SK-N-SH treated with all-trans-retinoic acid at 6 μM for 48 hours (cell line): Measurements from ENCODE around the gene NECAB3.

ENCODE experiments used
- ARNTL ChIP-seq: fragments of 450-650 bp; formaldehyde crosslinking; IDR thresholded peaks from 2 replicates; pipeline ENCODE4 v1.5.0; 2020; ENCODE audit warnings: low read depth, mild to moderate bottlenecking, moderate library complexity, borderline replicate concordance
- CSDC2 ChIP-seq: fragments of 250-450 bp; sonication (Bioruptor Pico); IDR thresholded peaks from 2 replicates; pipeline ENCODE4 v1.5.0; 2020; ENCODE audit warnings: mild to moderate bottlenecking, moderate library complexity
- GLIS3 ChIP-seq: fragments of 250-450 bp; sonication (Bioruptor Pico); IDR thresholded peaks from 2 replicates; pipeline ENCODE4 v1.5.0; 2020; ENCODE audit warnings: mild to moderate bottlenecking, moderate library complexity
- OSR1 ChIP-seq: fragments of 250-450 bp; sonication (Bioruptor Pico); IDR thresholded peaks from 2 replicates; pipeline ENCODE4 v1.8.0; 2022; ENCODE audit warnings: moderate library complexity, mild to moderate bottlenecking, inconsistent platforms
- RARB ChIP-seq: fragments of 250-450 bp; sonication (Bioruptor Pico); IDR thresholded peaks from 2 replicates; pipeline ENCODE4 v1.8.0; 2021; ENCODE audit warnings: mild to moderate bottlenecking, moderate library complexity
- ZFP30 ChIP-seq: fragments of 450-650 bp; formaldehyde crosslinking; IDR thresholded peaks from 2 replicates; pipeline ENCODE4 v1.5.0; 2022; ENCODE audit warnings: mild to moderate bottlenecking, moderate library complexity
- ZNF565 ChIP-seq: fragments of 450-650 bp; formaldehyde crosslinking; conservative IDR thresholded peaks from 2 replicates; pipeline ENCODE4 v1.5.0; 2020; ENCODE audit warnings: low read depth, mild to moderate bottlenecking, moderate library complexity
- TF ChIP-seq, protein P1 (sequence below): fragments of 250-450 bp; sonication (Bioruptor Pico); IDR thresholded peaks from 2 replicates; pipeline ENCODE4 v1.8.0; 2020; ENCODE audit warnings: mild to moderate bottlenecking, moderate library complexity, borderline replicate concordance
- TF ChIP-seq, protein P2 (sequence below): fragments of 250-450 bp; sonication (Bioruptor Pico); IDR thresholded peaks from 2 replicates; pipeline ENCODE4 v1.5.1; 2021; ENCODE audit warnings: mild to moderate bottlenecking, moderate library complexity
- TF ChIP-seq, protein P3 (sequence below): fragments of 250-450 bp; sonication (Bioruptor Pico); IDR thresholded peaks from 2 replicates; pipeline ENCODE4 v1.5.1; 2020; ENCODE audit warnings: low read depth, mild to moderate bottlenecking, moderate library complexity
- TF ChIP-seq, protein P4 (sequence below): fragments of 250-450 bp; sonication (Bioruptor Pico); IDR thresholded peaks from 2 replicates; pipeline ENCODE4 v1.5.0; 2020; ENCODE audit warnings: mild to moderate bottlenecking, moderate library complexity
- TF ChIP-seq, protein P5 (sequence below): fragments of 250-450 bp; sonication (Bioruptor Pico); IDR thresholded peaks from 2 replicates; pipeline ENCODE4 v1.8.0; 2021; ENCODE audit warnings: low read depth, mild to moderate bottlenecking, moderate library complexity, borderline replicate concordance

DNA sequence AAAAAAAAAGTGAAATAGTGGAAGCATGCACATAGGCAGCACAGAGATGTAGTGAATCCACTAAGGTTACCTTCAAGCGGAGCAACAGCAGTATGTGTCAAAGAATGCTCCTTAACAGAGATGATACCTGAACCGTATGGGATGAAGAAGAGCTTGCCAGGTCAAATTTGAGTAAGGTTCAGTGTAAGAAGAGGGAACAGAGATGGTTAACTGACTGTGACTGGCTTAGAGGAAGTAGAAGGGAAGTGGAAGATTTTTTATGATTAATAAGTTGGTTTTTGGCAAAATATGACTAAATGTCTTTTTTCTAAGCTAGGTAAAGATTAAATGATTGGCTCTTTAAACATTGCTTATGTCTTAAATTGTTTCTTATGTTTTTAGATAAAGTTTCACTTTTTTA, 64.7 kb downstream of the NECAB3 start:
- TF ChIP-seq, protein P1, sequence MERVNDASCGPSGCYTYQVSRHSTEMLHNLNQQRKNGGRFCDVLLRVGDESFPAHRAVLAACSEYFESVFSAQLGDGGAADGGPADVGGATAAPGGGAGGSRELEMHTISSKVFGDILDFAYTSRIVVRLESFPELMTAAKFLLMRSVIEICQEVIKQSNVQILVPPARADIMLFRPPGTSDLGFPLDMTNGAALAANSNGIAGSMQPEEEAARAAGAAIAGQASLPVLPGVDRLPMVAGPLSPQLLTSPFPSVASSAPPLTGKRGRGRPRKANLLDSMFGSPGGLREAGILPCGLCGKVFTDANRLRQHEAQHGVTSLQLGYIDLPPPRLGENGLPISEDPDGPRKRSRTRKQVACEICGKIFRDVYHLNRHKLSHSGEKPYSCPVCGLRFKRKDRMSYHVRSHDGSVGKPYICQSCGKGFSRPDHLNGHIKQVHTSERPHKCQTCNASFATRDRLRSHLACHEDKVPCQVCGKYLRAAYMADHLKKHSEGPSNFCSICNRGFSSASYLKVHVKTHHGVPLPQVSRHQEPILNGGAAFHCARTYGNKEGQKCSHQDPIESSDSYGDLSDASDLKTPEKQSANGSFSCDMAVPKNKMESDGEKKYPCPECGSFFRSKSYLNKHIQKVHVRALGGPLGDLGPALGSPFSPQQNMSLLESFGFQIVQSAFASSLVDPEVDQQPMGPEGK (CRISPR knock-in tag) = no peak
- TF ChIP-seq, protein P2, sequence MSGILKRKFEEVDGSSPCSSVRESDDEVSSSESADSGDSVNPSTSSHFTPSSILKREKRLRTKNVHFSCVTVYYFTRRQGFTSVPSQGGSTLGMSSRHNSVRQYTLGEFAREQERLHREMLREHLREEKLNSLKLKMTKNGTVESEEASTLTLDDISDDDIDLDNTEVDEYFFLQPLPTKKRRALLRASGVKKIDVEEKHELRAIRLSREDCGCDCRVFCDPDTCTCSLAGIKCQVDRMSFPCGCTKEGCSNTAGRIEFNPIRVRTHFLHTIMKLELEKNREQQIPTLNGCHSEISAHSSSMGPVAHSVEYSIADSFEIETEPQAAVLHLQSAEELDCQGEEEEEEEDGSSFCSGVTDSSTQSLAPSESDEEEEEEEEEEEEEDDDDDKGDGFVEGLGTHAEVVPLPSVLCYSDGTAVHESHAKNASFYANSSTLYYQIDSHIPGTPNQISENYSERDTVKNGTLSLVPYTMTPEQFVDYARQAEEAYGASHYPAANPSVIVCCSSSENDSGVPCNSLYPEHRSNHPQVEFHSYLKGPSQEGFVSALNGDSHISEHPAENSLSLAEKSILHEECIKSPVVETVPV (CRISPR knock-in tag) = no peak
- TF ChIP-seq, protein P3, sequence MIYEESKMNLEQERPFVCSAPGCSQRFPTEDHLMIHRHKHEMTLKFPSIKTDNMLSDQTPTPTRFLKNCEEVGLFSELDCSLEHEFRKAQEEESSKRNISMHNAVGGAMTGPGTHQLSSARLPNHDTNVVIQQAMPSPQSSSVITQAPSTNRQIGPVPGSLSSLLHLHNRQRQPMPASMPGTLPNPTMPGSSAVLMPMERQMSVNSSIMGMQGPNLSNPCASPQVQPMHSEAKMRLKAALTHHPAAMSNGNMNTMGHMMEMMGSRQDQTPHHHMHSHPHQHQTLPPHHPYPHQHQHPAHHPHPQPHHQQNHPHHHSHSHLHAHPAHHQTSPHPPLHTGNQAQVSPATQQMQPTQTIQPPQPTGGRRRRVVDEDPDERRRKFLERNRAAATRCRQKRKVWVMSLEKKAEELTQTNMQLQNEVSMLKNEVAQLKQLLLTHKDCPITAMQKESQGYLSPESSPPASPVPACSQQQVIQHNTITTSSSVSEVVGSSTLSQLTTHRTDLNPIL (CRISPR knock-in tag) = no peak
- TF ChIP-seq ZFP30 (CRISPR knock-in tag) (no peak), OSR1 (CRISPR knock-in tag) (no peak), RARB (CRISPR knock-in tag) (no peak), ZNF565 (CRISPR knock-in tag) (no peak), ARNTL (CRISPR knock-in tag) (no peak), CSDC2 (no peak), GLIS3 (no peak)
- TF ChIP-seq, protein P4, sequence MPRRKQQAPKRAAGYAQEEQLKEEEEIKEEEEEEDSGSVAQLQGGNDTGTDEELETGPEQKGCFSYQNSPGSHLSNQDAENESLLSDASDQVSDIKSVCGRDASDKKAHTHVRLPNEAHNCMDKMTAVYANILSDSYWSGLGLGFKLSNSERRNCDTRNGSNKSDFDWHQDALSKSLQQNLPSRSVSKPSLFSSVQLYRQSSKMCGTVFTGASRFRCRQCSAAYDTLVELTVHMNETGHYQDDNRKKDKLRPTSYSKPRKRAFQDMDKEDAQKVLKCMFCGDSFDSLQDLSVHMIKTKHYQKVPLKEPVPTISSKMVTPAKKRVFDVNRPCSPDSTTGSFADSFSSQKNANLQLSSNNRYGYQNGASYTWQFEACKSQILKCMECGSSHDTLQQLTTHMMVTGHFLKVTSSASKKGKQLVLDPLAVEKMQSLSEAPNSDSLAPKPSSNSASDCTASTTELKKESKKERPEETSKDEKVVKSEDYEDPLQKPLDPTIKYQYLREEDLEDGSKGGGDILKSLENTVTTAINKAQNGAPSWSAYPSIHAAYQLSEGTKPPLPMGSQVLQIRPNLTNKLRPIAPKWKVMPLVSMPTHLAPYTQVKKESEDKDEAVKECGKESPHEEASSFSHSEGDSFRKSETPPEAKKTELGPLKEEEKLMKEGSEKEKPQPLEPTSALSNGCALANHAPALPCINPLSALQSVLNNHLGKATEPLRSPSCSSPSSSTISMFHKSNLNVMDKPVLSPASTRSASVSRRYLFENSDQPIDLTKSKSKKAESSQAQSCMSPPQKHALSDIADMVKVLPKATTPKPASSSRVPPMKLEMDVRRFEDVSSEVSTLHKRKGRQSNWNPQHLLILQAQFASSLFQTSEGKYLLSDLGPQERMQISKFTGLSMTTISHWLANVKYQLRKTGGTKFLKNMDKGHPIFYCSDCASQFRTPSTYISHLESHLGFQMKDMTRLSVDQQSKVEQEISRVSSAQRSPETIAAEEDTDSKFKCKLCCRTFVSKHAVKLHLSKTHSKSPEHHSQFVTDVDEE = no peak
- TF ChIP-seq, protein P5, sequence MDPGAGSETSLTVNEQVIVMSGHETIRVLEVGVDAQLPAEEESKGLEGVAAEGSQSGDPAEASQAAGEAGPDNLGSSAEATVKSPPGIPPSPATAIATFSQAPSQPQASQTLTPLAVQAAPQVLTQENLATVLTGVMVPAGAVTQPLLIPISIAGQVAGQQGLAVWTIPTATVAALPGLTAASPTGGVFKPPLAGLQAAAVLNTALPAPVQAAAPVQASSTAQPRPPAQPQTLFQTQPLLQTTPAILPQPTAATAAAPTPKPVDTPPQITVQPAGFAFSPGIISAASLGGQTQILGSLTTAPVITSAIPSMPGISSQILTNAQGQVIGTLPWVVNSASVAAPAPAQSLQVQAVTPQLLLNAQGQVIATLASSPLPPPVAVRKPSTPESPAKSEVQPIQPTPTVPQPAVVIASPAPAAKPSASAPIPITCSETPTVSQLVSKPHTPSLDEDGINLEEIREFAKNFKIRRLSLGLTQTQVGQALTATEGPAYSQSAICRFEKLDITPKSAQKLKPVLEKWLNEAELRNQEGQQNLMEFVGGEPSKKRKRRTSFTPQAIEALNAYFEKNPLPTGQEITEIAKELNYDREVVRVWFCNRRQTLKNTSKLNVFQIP (CRISPR knock-in tag) = no peak
